ENCODE data around the gene CNNM2.

The CNNM2 gene

DNA sequence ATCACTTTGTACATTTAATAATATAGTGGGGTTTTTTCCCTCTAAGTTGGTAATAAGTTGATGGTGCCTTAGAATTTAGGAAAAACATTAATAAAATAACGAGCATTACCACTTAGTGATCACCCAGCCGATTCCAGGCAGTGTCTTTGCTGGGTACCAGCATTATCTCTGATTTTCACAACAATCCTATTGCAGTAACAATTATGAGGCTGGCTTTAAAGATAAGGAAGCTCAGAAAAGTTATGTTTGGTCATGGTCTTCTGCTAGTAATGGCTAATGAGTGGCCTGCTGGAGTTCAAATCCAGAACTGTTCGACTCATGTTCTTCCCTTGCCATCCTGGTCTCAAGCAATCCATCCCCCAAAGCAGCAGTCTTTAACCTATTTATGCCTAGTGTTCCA, 127.9 kb downstream of the CNNM2 start:
- Histone ChIP-seq H3K27ac (ENCODE audit: low read depth, low read length) (no peak overlapping the region), H3K9me3 (ENCODE audit: control insufficient read depth in 1 of 2, low read length in 2 of 2) (no peaks in the 10 kb centered on the region), H3K27me3 (ENCODE audit: control insufficient read depth in 1 of 2, insufficient read depth in 2 of 2, low read length in 2 of 2) (no peaks in the 10 kb centered on the region), H3K4me3 (ENCODE audit: low read depth in 1 of 2, low read length in 2 of 2) (no peak overlapping the region), H3K4me1 (ENCODE audit: control insufficient read depth in 1 of 2, insufficient read depth in 2 of 2, low read length in 2 of 2) (no peaks in the 10 kb centered on the region), H3K36me3 (ENCODE audit: control insufficient read depth in 1 of 2, insufficient read depth in 2 of 2, low read length in 2 of 2) (no peaks in the 10 kb centered on the region), H3K9ac (ENCODE audit: low read depth in 1 of 2, low read length in 2 of 2) (no peak overlapping the region)

DNA sequence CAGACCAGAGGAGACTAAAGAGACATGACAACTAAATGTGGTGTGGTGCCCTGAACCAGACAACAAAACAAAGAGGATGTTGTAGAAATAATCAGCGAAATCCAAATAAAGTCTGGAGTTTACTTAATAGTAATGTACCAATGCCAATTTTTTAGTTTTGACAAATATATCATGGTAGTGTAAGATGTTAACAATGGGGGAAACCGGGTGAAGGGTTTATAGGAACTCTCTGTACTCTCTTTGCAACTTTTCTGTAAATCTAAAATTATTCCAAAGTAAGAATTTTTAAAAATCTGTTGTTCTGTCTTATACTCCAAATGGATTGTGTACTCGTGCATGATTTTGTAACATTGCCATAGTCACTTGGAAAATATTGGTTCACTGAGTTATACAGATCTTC, 129.3 kb downstream of the CNNM2 start:
- H3K4me1 ChIP-seq (ENCODE audit: control insufficient read depth in 1 of 2, insufficient read depth in 2 of 2, low read length in 2 of 2), result no peaks in the 10 kb centered on the region
- no peaks in the 10 kb centered on the region for H3K36me3 ChIP-seq (ENCODE audit: control insufficient read depth in 1 of 2, insufficient read depth in 2 of 2, low read length in 2 of 2)
- H3K9me3 ChIP-seq (ENCODE audit: control insufficient read depth in 1 of 2, low read length in 2 of 2), result no peaks in the 10 kb centered on the region
- H3K27ac ChIP-seq (ENCODE audit: low read depth, low read length), result no peak overlapping the region
- H3K4me3 ChIP-seq (ENCODE audit: low read depth in 1 of 2, low read length in 2 of 2), result no peak overlapping the region
- no peak overlapping the region for H3K9ac ChIP-seq (ENCODE audit: low read depth in 1 of 2, low read length in 2 of 2)
- no peaks in the 10 kb centered on the region for H3K27me3 ChIP-seq (ENCODE audit: control insufficient read depth in 1 of 2, insufficient read depth in 2 of 2, low read length in 2 of 2)

DNA sequence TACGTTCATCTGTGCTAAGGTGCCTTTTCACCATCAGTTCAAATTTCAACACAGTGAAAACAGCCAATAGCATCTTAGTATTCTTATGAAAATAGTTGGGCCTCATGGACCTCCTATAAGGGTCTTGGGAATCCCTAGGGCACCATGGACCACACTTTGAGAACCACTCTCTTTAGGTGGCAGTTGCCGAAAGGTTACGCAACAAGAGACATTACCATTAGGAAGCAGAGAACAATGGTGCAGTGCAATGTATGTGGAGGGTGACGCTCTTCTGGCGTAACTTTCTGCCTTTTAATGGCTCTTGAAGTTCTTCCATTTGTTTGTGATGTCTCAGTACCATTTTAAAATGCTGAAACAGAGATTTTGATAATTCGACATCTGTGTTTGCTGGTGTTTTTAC, 131.1 kb downstream of the CNNM2 start:
- no peak overlapping the region for H3K9ac ChIP-seq (ENCODE audit: low read depth in 1 of 2, low read length in 2 of 2)
- H3K36me3 ChIP-seq (ENCODE audit: control insufficient read depth in 1 of 2, insufficient read depth in 2 of 2, low read length in 2 of 2), result no peaks in the 10 kb centered on the region
- H3K9me3 ChIP-seq (ENCODE audit: control insufficient read depth in 1 of 2, low read length in 2 of 2), result no peaks in the 10 kb centered on the region
- H3K27me3 ChIP-seq (ENCODE audit: control insufficient read depth in 1 of 2, insufficient read depth in 2 of 2, low read length in 2 of 2), result no peaks in the 10 kb centered on the region
- no peak overlapping the region for H3K4me3 ChIP-seq (ENCODE audit: low read depth in 1 of 2, low read length in 2 of 2)
- H3K4me1 ChIP-seq (ENCODE audit: control insufficient read depth in 1 of 2, insufficient read depth in 2 of 2, low read length in 2 of 2), result peaks cover 3 to 14% of the 10 kb centered on the region in 2 donors
- no peak overlapping the region for H3K27ac ChIP-seq (ENCODE audit: low read depth, low read length)

DNA sequence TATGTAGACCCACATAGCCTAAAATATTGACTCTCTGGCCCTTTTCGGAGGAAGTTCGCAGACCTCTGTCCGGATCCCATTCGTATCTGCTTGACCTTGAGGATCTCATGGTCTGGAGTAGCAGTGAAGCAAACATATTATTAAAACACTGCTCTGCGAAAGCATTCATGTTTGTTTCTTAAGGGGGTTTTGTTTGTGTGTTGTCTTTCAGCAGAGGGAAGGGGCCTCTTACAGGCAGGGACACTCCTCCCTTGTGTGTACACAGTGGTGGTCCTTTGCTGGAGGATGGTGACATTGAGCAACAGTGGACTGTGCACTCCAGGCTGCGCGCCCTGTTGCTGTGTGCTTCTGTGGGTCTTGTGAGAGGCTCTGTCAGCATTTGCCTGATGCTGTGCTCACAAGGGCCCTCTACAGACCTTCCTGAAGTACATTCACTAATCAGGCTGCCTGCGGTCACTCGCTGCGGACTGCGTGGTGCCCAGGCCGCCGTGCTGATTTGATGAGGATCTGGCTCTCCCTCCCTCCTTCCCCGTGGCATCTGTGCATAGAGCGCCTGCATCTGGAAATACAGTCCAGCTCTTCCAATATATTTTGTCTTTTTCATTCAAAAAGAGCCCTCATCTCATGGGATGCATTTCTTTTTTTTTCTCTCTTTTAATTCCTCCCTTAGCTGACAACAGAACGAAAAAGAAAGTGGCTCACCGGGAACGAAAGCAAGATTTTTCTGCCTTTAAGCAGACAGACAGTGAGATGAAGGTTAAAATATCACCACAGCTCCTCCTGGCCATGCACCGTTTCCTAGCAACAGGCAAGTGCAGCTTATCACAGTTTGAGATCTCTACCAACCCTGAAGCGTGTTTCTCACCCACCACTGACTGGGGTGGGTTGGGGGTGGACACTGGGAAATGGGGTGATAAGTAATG, 135.8 kb downstream of the CNNM2 start:
- Histone ChIP-seq H3K4me1 (ENCODE audit: control insufficient read depth in 1 of 2, insufficient read depth in 2 of 2, low read length in 2 of 2) (peaks cover 3 to 18% of the 10 kb centered on the region in 2 donors), H3K36me3 (ENCODE audit: control insufficient read depth in 1 of 2, insufficient read depth in 2 of 2, low read length in 2 of 2) (no peaks in the 10 kb centered on the region), H3K27me3 (ENCODE audit: control insufficient read depth in 1 of 2, insufficient read depth in 2 of 2, low read length in 2 of 2) (no peaks in the 10 kb centered on the region), H3K4me3 (ENCODE audit: low read depth in 1 of 2, low read length in 2 of 2) (peak overlapping the region; percentile 44 to 65), H3K9me3 (ENCODE audit: control insufficient read depth in 1 of 2, low read length in 2 of 2) (no peaks in the 10 kb centered on the region), H3K9ac (ENCODE audit: low read depth in 1 of 2, low read length in 2 of 2) (peak overlapping the region; percentile 35 to 39), H3K27ac (ENCODE audit: low read depth, low read length) (no peak overlapping the region)

DNA sequence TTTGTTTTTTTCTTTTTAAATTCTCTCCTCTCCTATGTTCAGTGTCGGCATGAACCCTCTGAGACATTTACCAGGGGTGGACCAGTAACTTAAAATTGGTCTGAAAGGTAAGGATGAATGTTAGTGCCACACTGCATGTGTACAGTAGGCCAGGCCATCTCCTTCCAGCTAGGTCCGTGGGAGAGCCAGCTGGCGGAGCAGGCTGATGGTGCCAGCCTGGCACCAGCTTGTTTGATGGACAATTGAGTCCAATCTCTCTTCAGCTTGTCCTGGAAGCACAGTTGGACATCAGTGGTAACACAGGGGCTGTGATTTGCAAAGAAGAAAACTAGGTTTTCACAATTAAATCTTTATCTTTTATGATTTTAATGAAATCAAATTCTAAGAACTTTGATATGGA, 136.5 kb downstream of the CNNM2 start:
- no peaks in the 10 kb centered on the region for H3K27me3 ChIP-seq (ENCODE audit: control insufficient read depth in 1 of 2, insufficient read depth in 2 of 2, low read length in 2 of 2)
- H3K4me3 ChIP-seq (ENCODE audit: low read depth in 1 of 2, low read length in 2 of 2), result peak overlapping the region; percentile 44 to 65
- H3K36me3 ChIP-seq (ENCODE audit: control insufficient read depth in 1 of 2, insufficient read depth in 2 of 2, low read length in 2 of 2), result no peaks in the 10 kb centered on the region
- H3K9ac ChIP-seq (ENCODE audit: low read depth in 1 of 2, low read length in 2 of 2), result peak overlapping the region; percentile 35 to 39
- no peaks in the 10 kb centered on the region for H3K9me3 ChIP-seq (ENCODE audit: control insufficient read depth in 1 of 2, low read length in 2 of 2)
- no peak overlapping the region for H3K27ac ChIP-seq (ENCODE audit: low read depth, low read length)
- peaks cover 3 to 18% of the 10 kb centered on the region in 2 donors for H3K4me1 ChIP-seq (ENCODE audit: control insufficient read depth in 1 of 2, insufficient read depth in 2 of 2, low read length in 2 of 2)

DNA sequence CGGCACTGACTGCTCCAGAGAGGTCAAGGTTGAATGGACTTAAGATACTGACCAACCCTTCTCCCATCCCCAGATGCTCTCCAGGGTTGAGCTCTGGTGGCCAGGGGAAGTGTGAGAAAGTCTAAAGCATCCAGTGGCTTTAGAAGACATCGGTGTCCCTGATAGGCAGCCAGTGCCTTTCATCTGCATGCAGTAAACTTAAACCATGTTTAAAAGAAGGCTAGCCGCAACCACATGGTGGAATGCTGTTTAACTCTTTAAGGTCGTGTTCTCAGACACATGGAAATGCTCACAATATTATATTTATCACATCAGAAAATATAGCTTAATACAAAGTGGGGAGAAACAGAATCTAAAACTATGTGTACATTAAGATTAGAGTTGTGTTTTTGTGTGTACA, 137.0 kb downstream of the CNNM2 start:
- no peak overlapping the region for H3K9ac ChIP-seq (ENCODE audit: low read depth in 1 of 2, low read length in 2 of 2)
- H3K27me3 ChIP-seq (ENCODE audit: control insufficient read depth in 1 of 2, insufficient read depth in 2 of 2, low read length in 2 of 2), result no peaks in the 10 kb centered on the region
- H3K4me1 ChIP-seq (ENCODE audit: control insufficient read depth in 1 of 2, insufficient read depth in 2 of 2, low read length in 2 of 2), result peaks cover 3 to 18% of the 10 kb centered on the region in 2 donors
- H3K9me3 ChIP-seq (ENCODE audit: control insufficient read depth in 1 of 2, low read length in 2 of 2), result no peaks in the 10 kb centered on the region
- H3K27ac ChIP-seq (ENCODE audit: low read depth, low read length), result no peak overlapping the region
- H3K36me3 ChIP-seq (ENCODE audit: control insufficient read depth in 1 of 2, insufficient read depth in 2 of 2, low read length in 2 of 2), result no peaks in the 10 kb centered on the region
- no peak overlapping the region for H3K4me3 ChIP-seq (ENCODE audit: low read depth in 1 of 2, low read length in 2 of 2)

DNA sequence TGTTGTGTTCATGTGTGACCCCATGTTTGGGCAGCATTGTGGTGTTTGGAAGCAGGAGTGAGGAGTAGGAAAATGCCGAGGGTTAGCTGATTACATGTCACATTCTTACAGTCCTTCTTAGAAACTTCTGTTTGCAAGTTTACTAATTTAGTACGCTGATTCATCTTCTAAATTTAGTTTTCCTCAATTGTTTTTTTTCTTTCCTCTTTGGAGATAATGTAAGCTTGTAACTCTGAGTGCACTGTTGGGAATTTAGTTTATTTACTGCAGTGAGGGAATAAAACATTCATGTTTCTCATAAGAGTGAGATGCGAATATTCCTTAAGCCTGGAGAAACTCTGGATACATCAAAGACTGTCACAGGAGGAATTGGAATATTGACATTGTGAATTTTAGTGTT, 139.9 kb downstream of the CNNM2 start:
- Histone ChIP-seq H3K9me3 (ENCODE audit: control insufficient read depth in 1 of 2, low read length in 2 of 2) (no peaks in the 10 kb centered on the region), H3K36me3 (ENCODE audit: control insufficient read depth in 1 of 2, insufficient read depth in 2 of 2, low read length in 2 of 2) (no peaks in the 10 kb centered on the region), H3K4me3 (ENCODE audit: low read depth in 1 of 2, low read length in 2 of 2) (no peak overlapping the region), H3K27ac (ENCODE audit: low read depth, low read length) (peak overlapping the region; percentile 30), H3K27me3 (ENCODE audit: control insufficient read depth in 1 of 2, insufficient read depth in 2 of 2, low read length in 2 of 2) (no peaks in the 10 kb centered on the region), H3K4me1 (ENCODE audit: control insufficient read depth in 1 of 2, insufficient read depth in 2 of 2, low read length in 2 of 2) (peaks cover 3 to 16% of the 10 kb centered on the region in 2 donors), H3K9ac (ENCODE audit: low read depth in 1 of 2, low read length in 2 of 2) (no peak overlapping the region)

DNA sequence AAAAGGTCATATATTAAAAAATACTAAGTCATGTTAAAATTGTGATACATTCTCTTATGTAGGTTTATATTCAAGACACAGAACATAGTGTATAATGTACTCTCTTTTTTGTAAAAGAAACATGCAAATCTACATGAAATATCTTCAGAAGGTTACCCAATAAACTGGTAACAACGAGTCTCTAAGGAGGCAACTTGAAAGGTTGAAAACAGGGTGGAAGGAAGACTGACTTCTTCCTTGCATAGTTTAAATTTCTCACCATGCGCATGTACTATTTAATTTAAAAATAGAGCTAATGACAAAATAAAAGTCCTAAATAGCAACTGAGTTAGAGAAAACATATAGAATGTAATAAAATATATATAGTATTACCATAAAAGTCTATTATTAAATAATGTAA, 142.5 kb downstream of the CNNM2 start:
- H3K36me3 ChIP-seq (ENCODE audit: control insufficient read depth in 1 of 2, insufficient read depth in 2 of 2, low read length in 2 of 2), result no peaks in the 10 kb centered on the region
- H3K27ac ChIP-seq (ENCODE audit: low read depth, low read length), result no peak overlapping the region
- H3K9me3 ChIP-seq (ENCODE audit: control insufficient read depth in 1 of 2, low read length in 2 of 2), result no peaks in the 10 kb centered on the region
- no peak overlapping the region for H3K9ac ChIP-seq (ENCODE audit: low read depth in 1 of 2, low read length in 2 of 2)
- no peaks in the 10 kb centered on the region for H3K27me3 ChIP-seq (ENCODE audit: control insufficient read depth in 1 of 2, insufficient read depth in 2 of 2, low read length in 2 of 2)
- no peaks in the 10 kb centered on the region for H3K4me1 ChIP-seq (ENCODE audit: control insufficient read depth in 1 of 2, insufficient read depth in 2 of 2, low read length in 2 of 2)
- H3K4me3 ChIP-seq (ENCODE audit: low read depth in 1 of 2, low read length in 2 of 2), result no peak overlapping the region

DNA sequence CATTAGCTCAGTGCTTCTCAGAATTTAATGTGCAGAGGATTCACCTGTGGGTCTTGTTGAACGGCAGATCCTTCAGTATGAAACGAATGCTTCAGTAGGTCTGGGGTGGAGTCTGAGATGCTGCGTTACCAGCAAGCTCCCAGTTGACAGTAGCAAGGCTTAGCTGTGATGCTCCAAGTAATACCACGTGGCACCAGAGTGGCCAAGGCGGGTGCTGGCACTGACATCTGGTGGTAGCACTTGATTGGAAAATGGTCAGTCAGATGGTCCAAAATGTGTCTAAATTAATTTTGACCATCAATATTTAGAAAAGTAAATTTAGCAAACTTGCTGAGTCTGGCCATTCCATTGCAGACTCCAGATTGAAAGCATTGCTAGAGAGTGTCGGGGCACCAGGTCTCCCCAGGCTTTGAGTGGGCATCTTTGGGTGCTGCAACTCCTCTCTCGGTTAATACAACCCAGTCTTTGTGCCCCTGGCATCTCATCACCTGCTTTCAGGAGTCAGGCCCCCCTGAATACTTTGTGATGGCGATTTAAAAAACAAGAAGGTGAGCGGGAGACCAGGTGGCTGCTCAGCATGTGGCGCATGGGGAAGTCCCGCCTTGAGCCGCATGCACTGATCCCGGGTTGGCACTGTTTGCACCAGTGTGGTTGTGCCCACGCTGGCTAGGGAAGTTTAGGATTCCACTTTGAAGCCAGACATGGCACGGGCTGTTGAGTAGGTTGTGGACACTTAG, 144.9 kb downstream of the CNNM2 start:
- H3K9ac ChIP-seq (ENCODE audit: low read depth in 1 of 2, low read length in 2 of 2), result no peak overlapping the region
- peaks cover 0 to 4% of the 10 kb centered on the region in 2 donors for H3K4me1 ChIP-seq (ENCODE audit: control insufficient read depth in 1 of 2, insufficient read depth in 2 of 2, low read length in 2 of 2)
- no peak overlapping the region for H3K4me3 ChIP-seq (ENCODE audit: low read depth in 1 of 2, low read length in 2 of 2)
- H3K9me3 ChIP-seq (ENCODE audit: control insufficient read depth in 1 of 2, low read length in 2 of 2), result no peaks in the 10 kb centered on the region
- no peaks in the 10 kb centered on the region for H3K36me3 ChIP-seq (ENCODE audit: control insufficient read depth in 1 of 2, insufficient read depth in 2 of 2, low read length in 2 of 2)
- H3K27ac ChIP-seq (ENCODE audit: low read depth, low read length), result no peak overlapping the region
- no peaks in the 10 kb centered on the region for H3K27me3 ChIP-seq (ENCODE audit: control insufficient read depth in 1 of 2, insufficient read depth in 2 of 2, low read length in 2 of 2)

DNA sequence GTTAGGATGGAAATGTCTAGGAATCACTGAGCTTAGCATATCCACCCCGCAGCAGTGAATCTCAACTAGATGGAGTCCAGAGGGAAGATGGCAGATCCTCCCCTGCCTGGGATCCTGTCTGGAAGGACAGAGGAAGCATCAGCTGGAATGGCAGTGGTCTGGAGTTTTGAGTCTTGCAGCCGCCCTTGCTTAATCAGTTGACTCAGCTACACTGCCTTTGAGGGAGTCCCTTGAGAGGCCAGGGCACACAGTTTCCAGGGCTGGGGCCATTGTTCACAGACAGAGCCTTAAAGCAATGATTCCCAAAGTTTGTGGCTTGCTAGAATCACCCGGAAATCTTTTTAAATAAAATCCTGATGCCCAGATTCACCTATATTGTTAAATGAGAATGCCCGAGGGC, 146.9 kb downstream of the CNNM2 start:
- peaks cover 0 to 5% of the 10 kb centered on the region in 2 donors for H3K36me3 ChIP-seq (ENCODE audit: control insufficient read depth in 1 of 2, insufficient read depth in 2 of 2, low read length in 2 of 2)
- peaks cover 7 to 8% of the 10 kb centered on the region in 2 donors for H3K4me1 ChIP-seq (ENCODE audit: control insufficient read depth in 1 of 2, insufficient read depth in 2 of 2, low read length in 2 of 2)
- H3K9ac ChIP-seq (ENCODE audit: low read depth in 1 of 2, low read length in 2 of 2), result no peak overlapping the region
- H3K4me3 ChIP-seq (ENCODE audit: low read depth in 1 of 2, low read length in 2 of 2), result no peak overlapping the region
- no peaks in the 10 kb centered on the region for H3K9me3 ChIP-seq (ENCODE audit: control insufficient read depth in 1 of 2, low read length in 2 of 2)
- H3K27ac ChIP-seq (ENCODE audit: low read depth, low read length), result no peak overlapping the region
- H3K27me3 ChIP-seq (ENCODE audit: control insufficient read depth in 1 of 2, insufficient read depth in 2 of 2, low read length in 2 of 2), result no peaks in the 10 kb centered on the region

Measured in duodenal mucosa (tissue), 2 donors.